Osteoblast (primary cell): ENCODE data around the gene RABGGTB. TPM values are rescaled to one million over a fixed set of nuclear protein-coding genes. Genes with fewer than 3 reads are reported as not detected.
A peak's percentile ranks its signal among the peaks of the same experiment; 100 is the strongest.

ENCODE experiments used
- DNase-seq: peaks from one replicate; pipeline ENCODE4 v3.0.0; 2011; ENCODE audit warnings: low spot score, mixed read lengths; ENCODE audit not compliant: insufficient read length; ENCODE audit errors: missing footprints
- H2AFZ ChIP-seq: 2 replicates; pipeline ENCODE4 v1.6.0; 2011; ENCODE audit warnings: mild to moderate bottlenecking, low read length
- H3K27ac ChIP-seq: 2 replicates; pipeline ENCODE4 v1.5.1; 2011; ENCODE audit warnings: mild to moderate bottlenecking, low read depth, low read length, moderate library complexity
- H3K27me3 ChIP-seq: 2 replicates; pipeline ENCODE4 v1.6.0; 2012; ENCODE audit warnings: mild to moderate bottlenecking, control low read depth, inconsistent platforms, low read length, moderate library complexity; ENCODE audit not compliant: insufficient read depth
- H3K36me3 ChIP-seq: 2 replicates; pipeline ENCODE4 v1.5.1; 2011; ENCODE audit warnings: mild to moderate bottlenecking, low read length, control low read depth, moderate library complexity; ENCODE audit not compliant: insufficient read depth
- H3K4me1 ChIP-seq: 2 replicates; pipeline ENCODE4 v1.5.1; 2011; ENCODE audit warnings: mild to moderate bottlenecking, low read length, control low read depth, moderate library complexity; ENCODE audit not compliant: insufficient read depth
- H3K4me2 ChIP-seq: 2 replicates; pipeline ENCODE4 v1.6.0; 2011; ENCODE audit warnings: mild to moderate bottlenecking, low read length; ENCODE audit not compliant: insufficient read depth
- H3K4me3 ChIP-seq: fragments of 200-600 bp; sonication (generic); 3 replicates; pipeline ENCODE4 v1.5.1; 2012; ENCODE audit warnings: mild to moderate bottlenecking, low read length, inconsistent platforms; ENCODE audit not compliant: insufficient read depth
- H3K79me2 ChIP-seq: 2 replicates; pipeline ENCODE4 v1.6.0; 2012; ENCODE audit warnings: mild to moderate bottlenecking, low read length, control low read depth, inconsistent platforms; ENCODE audit not compliant: insufficient read depth
- H3K9me3 ChIP-seq: 2 replicates; pipeline ENCODE4 v1.5.1; 2011; ENCODE audit warnings: low read depth, low read length, control low read depth
- H4K20me1 ChIP-seq: 2 replicates; pipeline ENCODE4 v1.6.0; 2012; ENCODE audit warnings: mild to moderate bottlenecking, low read length, control low read depth; ENCODE audit not compliant: insufficient read depth
- CTCF ChIP-seq: IDR thresholded peaks from 2 replicates; pipeline ENCODE4 v1.5.1; 2011; ENCODE audit warnings: mild to moderate bottlenecking, low read depth, low read length, moderate library complexity; ENCODE audit errors: extremely low read depth
- total RNA-seq: library from RNA; depleted of rRNA; stranded (reverse); fragments of >200 nt; gene quantifications from 2 replicates; pipeline ENCODE4 v1.2.3, GENCODE V29; 2012

Gene RABGGTB
- total RNA-seq, 1 donor = 76.0 TPM

- Histone ChIP-seq H3K27ac (peak overlapping the region; percentile 75), H3K4me3 (peak overlapping the region; percentile 85), H3K36me3 (peaks cover 42% of the 10 kb centered on the region), H4K20me1 (peaks cover 52% of the 10 kb centered on the region), H3K79me2 (peaks cover 46% of the 10 kb centered on the region), H3K4me2 (peak overlapping the region; percentile 86), H2AFZ (no peak overlapping the region), H3K4me1 (peaks cover 35% of the 10 kb centered on the region), H3K27me3 (no peaks in the 10 kb centered on the region), H3K9me3 (no peaks in the 10 kb centered on the region)
- no peak for DNase-seq
- TF ChIP-seq CTCF = no peak
These were observed 941 bp downstream of the RABGGTB start for GRCh38 chr1:75786901-75787493.

GRCh38 chr1:75787524-75787923 is 1.5 kb downstream of the RABGGTB start:
- no peak for DNase-seq

GRCh38 chr1:75789988-75790387 is 3.9 kb downstream of the RABGGTB start:
- Histone ChIP-seq H4K20me1 (peaks cover 77% of the 10 kb centered on the region), H3K36me3 (peaks cover 72% of the 10 kb centered on the region), H3K27me3 (no peaks in the 10 kb centered on the region), H3K4me1 (peaks cover 35% of the 10 kb centered on the region), H3K27ac (no peak overlapping the region), H3K4me3 (no peak overlapping the region), H3K79me2 (peaks cover 46% of the 10 kb centered on the region), H3K4me2 (peak overlapping the region; percentile 86), H2AFZ (no peak overlapping the region), H3K9me3 (no peaks in the 10 kb centered on the region)
- no peak for DNase-seq
- TF ChIP-seq CTCF = no peak

More at GRCh38 chr1:75787524-75787923, 1.5 kb downstream of the RABGGTB start:
- Histone ChIP-seq H3K4me2 (peak overlapping the region; percentile 86), H2AFZ (no peak overlapping the region), H3K79me2 (peaks cover 46% of the 10 kb centered on the region), H3K4me3 (peak overlapping the region; percentile 85), H4K20me1 (peaks cover 57% of the 10 kb centered on the region), H3K27ac (peak overlapping the region; percentile 75), H3K9me3 (no peaks in the 10 kb centered on the region), H3K27me3 (no peaks in the 10 kb centered on the region), H3K4me1 (peaks cover 35% of the 10 kb centered on the region), H3K36me3 (peaks cover 47% of the 10 kb centered on the region)
- no peak for TF ChIP-seq CTCF

- Histone ChIP-seq H2AFZ (no peak overlapping the region), H3K79me2 (peaks cover 43% of the 10 kb centered on the region), H4K20me1 (peaks cover 77% of the 10 kb centered on the region), H3K36me3 (peaks cover 82% of the 10 kb centered on the region), H3K9me3 (no peaks in the 10 kb centered on the region), H3K27ac (peak overlapping the region; percentile 21), H3K4me3 (no peak overlapping the region), H3K4me2 (peak overlapping the region; percentile 86), H3K4me1 (peaks cover 35% of the 10 kb centered on the region), H3K27me3 (no peaks in the 10 kb centered on the region)
- TF ChIP-seq CTCF = no peak
- peak; percentile 66 for DNase-seq
These were observed 5.0 kb downstream of the RABGGTB start for GRCh38 chr1:75791022-75791421.
